ENCODE results near the gene GALP. TPM values are rescaled to one million over a fixed set of nuclear protein-coding genes. Genes with fewer than 3 reads are reported as not detected.

The GALP gene
- total RNA-seq, 1 experiment from 2014 or later, result not detected

DNA sequence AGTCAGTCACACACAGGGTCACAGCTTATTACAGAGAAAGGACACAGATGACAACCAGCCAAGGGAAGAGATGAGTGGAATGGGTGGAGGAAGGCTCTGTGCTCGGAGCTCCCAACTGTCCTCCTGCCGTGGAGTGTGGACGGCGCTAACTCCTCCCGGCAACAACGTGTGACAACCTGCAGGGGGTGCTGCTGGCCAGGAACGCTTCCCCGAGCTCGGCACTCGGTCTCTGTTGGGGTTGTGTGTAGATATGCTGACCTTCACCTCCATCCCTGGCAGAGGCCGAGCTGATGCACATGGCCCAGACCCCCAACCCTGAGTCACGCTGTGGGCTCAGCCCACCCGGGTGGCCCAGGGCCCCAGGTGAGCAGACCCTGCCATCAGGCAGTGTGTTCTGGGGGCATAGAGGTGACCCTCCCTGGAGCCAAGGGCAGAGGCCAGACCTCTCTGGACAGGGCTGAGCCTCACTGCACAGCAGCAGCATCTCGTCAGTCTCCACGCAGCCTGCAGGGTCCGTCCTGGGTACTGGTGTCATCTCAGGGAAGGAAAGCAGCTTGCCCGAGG is 20.6 kb upstream of the GALP start:
- H3K27me3 Mint-ChIP-seq (ENCODE audit: insufficient read depth, unreplicated experiment), result no peaks in the 10 kb centered on the region
- CTCF ChIA-PET, result interaction anchor here (0.7 to 2.1 kb wide), 3 partner anchors 9 to 285 kb away, joined by 3 to 9 read pairs (median 3); no protein-coding TSS in a partner anchor
- H3K36me3 Mint-ChIP-seq (ENCODE audit: insufficient read depth, unreplicated experiment), result peaks cover 11% of the 10 kb centered on the region
- H3K4me3 Mint-ChIP-seq (ENCODE audit: unreplicated experiment), result no peak overlapping the region
- H3K4me1 Mint-ChIP-seq (ENCODE audit: insufficient read depth, unreplicated experiment), result no peaks in the 10 kb centered on the region
- no peaks in the 10 kb centered on the region for H3K9me3 Mint-ChIP-seq (ENCODE audit: unreplicated experiment)
- intact Hi-C loops (cut with micrococcal nuclease), result no loop called here
- no TSS peak for BruUV-seq (replicated peaks)
- H3K27ac Mint-ChIP-seq (ENCODE audit: low read depth, unreplicated experiment), result no peak overlapping the region
- peak; percentile 36 for TF ChIP-seq CTCF (IDR thresholded peaks at IDR 0.05; ENCODE audit: unreplicated experiment)
- POLR2A ChIA-PET, result interaction anchor here (0.9 kb wide), 1 partner anchor 12 kb away, joined by 3 read pairs; no protein-coding TSS in a partner anchor
- DNase-seq (ENCODE audit: unreplicated experiment), result no peak

DNA sequence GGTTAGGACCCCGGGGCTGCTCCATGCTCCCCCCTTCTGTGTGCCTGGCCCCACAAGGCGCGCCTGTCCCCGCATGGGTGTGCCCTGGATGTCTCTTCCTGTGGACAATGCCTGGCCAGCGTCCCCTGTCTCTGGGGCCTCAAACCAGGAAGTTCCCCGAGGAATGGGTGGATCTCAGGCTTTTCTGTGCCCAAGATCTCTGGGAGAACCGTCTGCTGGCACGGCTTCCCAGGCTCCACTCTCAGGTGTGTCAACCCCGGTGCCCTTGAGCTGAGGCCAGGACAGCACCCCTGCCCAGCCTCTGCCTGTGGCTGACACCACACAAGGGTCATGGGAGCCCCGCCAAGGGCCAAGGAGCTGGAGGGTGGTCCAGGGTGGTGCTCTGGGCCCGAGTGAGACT is 19.0 kb upstream of the GALP start:
- intact Hi-C loops (cut with micrococcal nuclease), result no loop called here
- ChIA-PET POLR2A (no interaction called here), CTCF (interaction anchor here (1.3 to 1.5 kb wide), 3 partner anchors 10 to 32 kb away, joined by 3 to 5 read pairs (median 3); no protein-coding TSS in a partner anchor)

GRCh38 chr19:56158170-56158757 is 17.5 kb upstream of the GALP start:
- no peak for DNase-seq (ENCODE audit: unreplicated experiment)
- BruUV-seq (replicated peaks), result no TSS peak
- no peak for TF ChIP-seq CTCF (IDR thresholded peaks at IDR 0.05; ENCODE audit: unreplicated experiment)
- ChIA-PET POLR2A (no interaction called here), CTCF (interaction anchor here (0.6 to 1.5 kb wide), 6 partner anchors 11 to 152 kb away, joined by 3 to 5 read pairs (median 4); no protein-coding TSS in a partner anchor)
- no peak overlapping the region for H3K27ac Mint-ChIP-seq (ENCODE audit: low read depth, unreplicated experiment)
- H3K36me3 Mint-ChIP-seq (ENCODE audit: insufficient read depth, unreplicated experiment), result peaks cover 17% of the 10 kb centered on the region
- intact Hi-C loops (cut with micrococcal nuclease), result no loop called here
- no peaks in the 10 kb centered on the region for H3K27me3 Mint-ChIP-seq (ENCODE audit: insufficient read depth, unreplicated experiment)
- no peaks in the 10 kb centered on the region for H3K4me1 Mint-ChIP-seq (ENCODE audit: insufficient read depth, unreplicated experiment)
- no peak overlapping the region for H3K4me3 Mint-ChIP-seq (ENCODE audit: unreplicated experiment)
- no peaks in the 10 kb centered on the region for H3K9me3 Mint-ChIP-seq (ENCODE audit: unreplicated experiment)

More for the DNA sequence above, 19.0 kb upstream of the GALP start:
- BruUV-seq (replicated peaks), result no TSS peak
- no peaks in the 10 kb centered on the region for H3K4me1 Mint-ChIP-seq (ENCODE audit: insufficient read depth, unreplicated experiment)
- no peaks in the 10 kb centered on the region for H3K27me3 Mint-ChIP-seq (ENCODE audit: insufficient read depth, unreplicated experiment)
- H3K9me3 Mint-ChIP-seq (ENCODE audit: unreplicated experiment), result no peaks in the 10 kb centered on the region
- H3K27ac Mint-ChIP-seq (ENCODE audit: low read depth, unreplicated experiment), result peak overlapping the region; percentile 9
- no peak for TF ChIP-seq CTCF (IDR thresholded peaks at IDR 0.05; ENCODE audit: unreplicated experiment)
- peaks cover 12% of the 10 kb centered on the region for H3K36me3 Mint-ChIP-seq (ENCODE audit: insufficient read depth, unreplicated experiment)
- DNase-seq (ENCODE audit: unreplicated experiment), result no peak
- no peak overlapping the region for H3K4me3 Mint-ChIP-seq (ENCODE audit: unreplicated experiment)

DNA sequence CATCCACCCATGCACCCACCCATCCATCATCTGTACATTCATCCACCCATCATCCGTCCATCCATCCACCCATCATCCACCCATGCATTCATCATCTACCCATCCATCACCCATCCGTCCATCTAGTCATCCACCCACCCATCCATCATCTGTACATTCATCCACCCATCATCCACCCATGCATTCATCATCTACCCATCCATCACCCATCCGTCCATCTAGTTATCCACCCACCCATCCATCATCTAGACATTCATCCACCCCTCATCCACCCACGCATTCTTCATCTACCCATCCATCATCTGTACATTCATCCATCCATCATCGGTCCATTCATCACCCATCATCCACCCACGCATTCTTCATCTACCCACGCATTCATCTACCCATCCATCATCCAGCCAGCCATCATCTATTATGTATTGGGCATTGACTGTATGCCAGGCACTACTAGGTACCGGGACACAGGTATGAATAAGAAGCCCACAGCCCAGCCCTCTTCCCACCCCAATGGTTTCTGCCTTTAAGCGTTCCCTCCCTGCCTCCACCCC is 16.7 kb upstream of the GALP start:
- intact Hi-C loops (cut with micrococcal nuclease), result no loop called here
- H3K27ac Mint-ChIP-seq (ENCODE audit: low read depth, unreplicated experiment), result no peak overlapping the region
- no peaks in the 10 kb centered on the region for H3K27me3 Mint-ChIP-seq (ENCODE audit: insufficient read depth, unreplicated experiment)
- H3K4me1 Mint-ChIP-seq (ENCODE audit: insufficient read depth, unreplicated experiment), result no peaks in the 10 kb centered on the region
- peaks cover 17% of the 10 kb centered on the region for H3K36me3 Mint-ChIP-seq (ENCODE audit: insufficient read depth, unreplicated experiment)
- BruUV-seq (replicated peaks), result no TSS peak
- no peak for DNase-seq (ENCODE audit: unreplicated experiment)
- CTCF ChIA-PET, result no interaction called here
- no peaks in the 10 kb centered on the region for H3K9me3 Mint-ChIP-seq (ENCODE audit: unreplicated experiment)
- no peak overlapping the region for H3K4me3 Mint-ChIP-seq (ENCODE audit: unreplicated experiment)
- TF ChIP-seq CTCF (IDR thresholded peaks at IDR 0.05; ENCODE audit: unreplicated experiment), result no peak
- POLR2A ChIA-PET, result no interaction called here
